Fibroblast of skin of abdomen (primary cell): Measurements from ENCODE around the gene GABPB1.

Source experiments
- DNase-seq: peaks from one replicate; pipeline ENCODE4 v3.0.0-alpha.2; 2013

GABPB1 gene

GRCh38 chr15:50275908-50276307 is 79.1 kb downstream of the GABPB1 start:
- no peak for DNase-seq

- no peak for DNase-seq
Measured at GRCh38 chr15:50275091-50275490, 79.9 kb downstream of the GABPB1 start.

DNA sequence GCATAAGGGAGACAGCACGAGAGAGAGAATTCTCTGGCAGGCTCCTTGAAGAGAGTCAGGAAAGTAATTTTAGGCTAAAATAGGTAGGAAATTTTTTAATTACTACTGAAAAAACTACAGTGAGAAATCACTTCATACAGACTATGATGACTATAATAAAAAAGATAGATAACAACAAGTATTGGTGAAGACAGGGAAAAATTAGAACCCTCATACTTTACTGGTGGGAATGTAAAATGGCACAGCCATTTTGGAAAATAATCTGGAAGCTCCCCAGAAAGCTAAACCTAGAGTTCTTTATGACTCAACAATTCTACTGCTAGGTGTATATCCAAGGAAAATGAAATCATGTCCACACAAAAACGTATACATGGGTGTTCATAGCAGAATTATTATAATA is 87.4 kb downstream of the GABPB1 start:
- no peak for DNase-seq

DNA sequence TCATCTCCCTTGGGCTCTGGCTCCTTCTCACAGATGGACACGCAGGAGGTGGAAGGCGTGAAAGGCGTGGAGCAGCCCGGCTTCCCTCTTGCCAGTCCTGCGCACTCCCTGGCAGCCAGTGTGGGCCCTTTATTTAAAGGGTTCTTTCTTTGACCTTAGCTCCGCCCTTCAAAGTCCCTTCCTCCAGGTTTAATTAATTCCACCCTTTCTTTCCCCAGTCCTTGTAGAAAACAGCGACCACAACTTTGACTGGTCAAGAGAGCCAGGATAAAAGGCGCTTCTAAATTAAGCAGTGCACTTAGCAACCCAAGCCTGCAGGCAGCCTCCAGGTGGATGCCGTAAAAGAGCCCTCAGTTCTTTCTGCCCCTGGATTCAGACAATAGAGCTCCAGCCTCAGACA is 89.4 kb downstream of the GABPB1 start, which contains the start of gene HDC:
Gene HDC (minus strand): TSS at position 107 of the 400 bp plus-strand sequence. CDS start 103 bp downstream, at position 4.
- DNase-seq, result no peak

DNA sequence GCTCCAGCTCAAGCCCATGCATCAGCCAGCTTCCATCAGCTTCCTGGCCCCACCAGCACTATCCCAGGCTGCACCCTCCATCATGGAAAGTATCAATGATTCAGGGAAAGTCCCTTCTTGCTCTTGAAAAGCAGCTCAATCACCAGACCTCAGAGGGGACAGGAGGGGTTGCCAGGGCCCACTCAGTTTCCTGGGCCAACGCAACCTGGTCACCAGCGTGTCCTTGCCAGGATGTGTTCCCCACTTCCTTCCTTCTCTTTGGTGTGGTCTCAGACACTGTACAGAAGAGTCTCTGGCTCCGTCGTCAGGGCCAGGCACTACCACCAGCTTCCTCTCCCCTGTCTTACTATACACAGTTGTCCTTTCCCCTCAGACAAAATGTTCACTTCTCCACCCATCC is 92.5 kb downstream of the GABPB1 start:
- no peak for DNase-seq

GRCh38 chr15:50261981-50262380 is 93.0 kb downstream of the GABPB1 start:
- no peak for DNase-seq

GRCh38 chr15:50260969-50261496 is 94.0 kb downstream of the GABPB1 start:
- no peak for DNase-seq

DNA sequence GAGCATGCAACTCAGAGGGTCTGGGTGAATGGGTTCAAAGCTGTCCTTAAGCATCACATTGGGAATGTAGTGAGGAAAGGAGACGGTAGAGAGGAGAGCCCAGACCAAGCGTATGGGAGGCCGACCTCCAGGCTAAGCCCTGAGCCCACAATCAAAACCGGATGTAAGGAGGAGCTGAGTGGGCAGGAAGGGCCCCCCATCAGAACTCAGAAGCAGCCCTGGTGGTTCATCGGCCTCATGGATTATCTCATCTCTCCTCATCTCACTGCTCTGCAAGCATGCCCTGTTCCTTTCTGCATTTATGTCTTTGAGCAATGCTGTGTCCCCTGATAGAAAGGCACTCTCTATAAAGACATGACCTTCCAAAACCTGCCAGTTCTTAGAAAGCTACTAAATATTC is 95.7 kb downstream of the GABPB1 start:
- DNase-seq, result no peak

DNA sequence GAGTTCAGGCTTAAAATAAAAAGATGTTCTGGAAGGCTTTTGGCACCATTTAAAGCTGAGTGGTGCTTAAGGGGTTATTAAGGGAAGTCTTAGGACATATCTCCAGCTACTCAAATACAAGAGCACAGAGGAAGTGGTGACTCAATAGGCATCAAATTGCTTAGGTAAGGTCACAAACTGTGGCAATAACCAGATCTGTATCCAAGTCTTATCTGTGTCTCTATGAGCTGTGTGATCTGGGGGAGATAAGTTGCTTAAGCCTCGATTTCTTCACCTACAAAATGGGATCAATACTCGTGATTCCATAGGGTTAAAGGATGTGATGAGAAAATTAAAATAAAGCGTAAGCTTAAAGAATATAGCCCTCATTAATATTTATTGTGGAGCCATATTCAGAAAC is 97.1 kb downstream of the GABPB1 start:
- DNase-seq, result no peak

DNA sequence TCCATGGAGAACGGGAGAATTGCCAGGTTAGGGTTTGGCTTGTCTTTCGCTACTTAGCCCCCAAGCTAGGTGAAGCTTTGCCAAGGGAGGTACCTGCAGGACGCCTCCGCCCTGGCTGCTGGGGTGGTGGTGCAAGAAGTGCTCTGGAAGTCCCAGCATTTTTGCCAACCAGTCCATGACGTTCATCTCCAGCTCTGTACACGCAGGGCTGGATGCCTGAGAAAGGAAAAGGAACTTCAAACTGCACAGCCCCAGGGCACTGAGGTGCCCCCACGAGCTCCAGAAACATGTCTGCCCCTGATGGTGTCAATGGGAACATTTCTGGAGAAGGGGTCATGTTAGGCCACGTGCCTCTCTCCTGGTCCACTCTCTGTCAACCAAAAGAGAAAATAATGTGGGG is 97.7 kb downstream of the GABPB1 start:
- no peak for DNase-seq

GRCh38 chr15:50256188-50257041 is 98.6 kb downstream of the GABPB1 start:
- peak; percentile 46 for DNase-seq

GRCh38 chr15:50252556-50252955 is 102.4 kb downstream of the GABPB1 start:
- no peak for DNase-seq

GRCh38 chr15:50251638-50252182 is 103.3 kb downstream of the GABPB1 start:
- peak; percentile 10 for DNase-seq

- no peak for DNase-seq
Measured at GRCh38 chr15:50250760-50251394, 104.1 kb downstream of the GABPB1 start.

DNA sequence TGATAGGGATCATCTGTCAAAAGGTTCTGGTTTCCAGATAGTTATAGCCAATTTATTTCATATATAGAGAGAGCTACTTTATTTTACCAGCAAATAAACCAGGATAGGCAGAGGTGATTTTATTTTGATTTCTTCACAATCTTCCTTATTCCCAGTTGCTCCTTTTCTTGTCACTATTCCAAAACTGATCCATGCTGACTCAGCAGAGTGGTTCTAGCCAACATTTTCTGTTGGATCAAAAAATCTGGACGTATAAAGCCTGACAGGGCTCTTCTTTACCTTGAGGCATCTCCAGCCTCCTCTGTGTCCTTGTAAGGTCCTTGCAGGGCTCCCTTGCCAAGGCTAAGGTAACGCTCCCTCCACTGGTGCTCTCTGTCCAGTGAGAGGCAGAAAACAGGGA is 105.3 kb downstream of the GABPB1 start:
- no peak for DNase-seq

GRCh38 chr15:50248994-50249582 is 105.9 kb downstream of the GABPB1 start:
- peak; percentile 5 for DNase-seq

DNA sequence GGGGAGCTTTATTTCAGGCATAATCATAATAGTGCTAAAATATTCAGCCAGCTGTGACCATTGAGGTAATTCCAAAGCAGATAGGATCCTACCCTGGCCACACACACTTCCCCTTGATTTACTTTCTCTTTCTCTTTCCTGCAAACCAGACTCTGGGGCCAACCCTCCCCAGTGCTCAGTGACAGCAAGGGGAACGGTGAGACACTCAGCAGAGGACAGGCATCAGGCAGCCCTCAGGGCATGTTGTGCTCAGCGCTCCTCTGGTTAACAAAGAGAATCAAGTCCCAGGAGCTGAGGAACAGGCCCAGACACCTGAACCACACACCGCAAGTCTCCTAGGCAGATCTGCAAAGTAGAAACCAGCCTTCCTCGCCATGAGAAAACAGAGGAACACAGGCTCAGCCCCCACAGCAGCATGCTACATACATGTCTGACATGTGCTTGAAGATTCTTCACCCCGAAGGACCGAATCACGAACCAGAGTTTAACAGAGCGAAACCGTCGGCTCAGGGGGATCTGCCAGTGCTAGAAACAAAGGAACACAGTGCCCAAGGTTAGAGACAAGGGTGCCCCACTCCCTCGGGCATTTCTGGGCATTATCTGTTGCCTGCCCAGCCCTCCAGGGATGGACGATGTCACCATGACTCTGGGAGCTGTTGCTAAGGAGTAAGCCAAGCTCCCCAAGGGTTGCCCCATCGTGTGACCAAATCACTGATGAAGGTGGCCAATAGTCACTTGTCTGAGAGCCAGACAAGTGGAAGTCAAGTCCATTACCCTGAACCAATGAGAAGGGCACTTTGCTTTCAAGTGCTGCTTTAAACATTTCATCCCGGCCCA is 107.0 kb downstream of the GABPB1 start:
- DNase-seq, result no peak

DNA sequence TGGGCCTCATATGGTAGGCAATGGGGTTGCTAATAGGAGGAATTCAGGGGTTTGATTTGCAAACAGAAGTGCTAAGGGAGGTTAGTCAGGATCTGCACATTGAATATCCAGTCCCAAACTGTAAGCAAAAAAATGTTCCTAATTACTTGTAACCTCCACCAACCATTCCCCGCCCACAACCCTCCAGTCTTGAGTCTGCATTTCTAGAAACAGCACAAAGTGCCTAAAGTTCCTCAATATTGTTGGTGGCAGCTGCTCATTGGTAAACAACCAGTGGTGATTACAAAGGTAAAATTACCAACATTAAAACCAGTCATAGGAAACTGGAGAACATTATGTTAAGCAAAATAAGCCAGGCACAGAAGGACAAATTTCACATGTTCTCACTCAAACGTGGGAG is 108.4 kb downstream of the GABPB1 start:
- DNase-seq, result no peak

DNA sequence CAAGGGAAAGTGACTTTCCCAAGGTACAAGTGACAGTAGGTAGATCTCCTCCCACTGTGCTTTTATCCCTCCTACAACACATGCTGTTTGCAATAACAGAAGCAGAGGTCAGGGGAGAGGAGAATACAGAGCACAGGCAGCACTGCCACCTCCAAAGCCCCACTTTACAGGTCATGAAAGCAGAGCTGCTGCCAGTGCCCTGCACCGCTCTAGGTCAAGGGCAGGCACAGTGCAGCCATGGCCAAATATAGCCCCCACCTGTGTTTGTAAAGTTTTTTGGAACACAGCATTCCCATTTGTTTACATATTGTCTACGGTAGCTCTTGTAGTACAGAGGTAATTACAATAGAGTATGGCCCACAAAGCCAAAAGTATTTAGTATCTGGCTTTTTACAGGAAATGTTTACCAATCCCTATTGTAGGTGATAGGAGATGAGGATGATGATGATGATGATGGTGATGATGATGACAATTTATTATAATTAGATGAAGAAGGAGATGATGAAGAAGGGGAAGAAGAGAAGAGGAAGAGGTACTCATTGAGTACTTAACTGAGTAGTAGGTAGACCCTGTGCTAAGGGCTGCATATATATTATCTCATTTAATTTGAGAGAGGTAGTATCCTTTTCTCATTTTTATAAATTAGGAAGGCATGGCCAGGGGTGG is 109.9 kb downstream of the GABPB1 start:
- DNase-seq, result no peak

- DNase-seq, result no peak
Measured at GRCh38 chr15:50244153-50244552, 110.8 kb downstream of the GABPB1 start.

DNA sequence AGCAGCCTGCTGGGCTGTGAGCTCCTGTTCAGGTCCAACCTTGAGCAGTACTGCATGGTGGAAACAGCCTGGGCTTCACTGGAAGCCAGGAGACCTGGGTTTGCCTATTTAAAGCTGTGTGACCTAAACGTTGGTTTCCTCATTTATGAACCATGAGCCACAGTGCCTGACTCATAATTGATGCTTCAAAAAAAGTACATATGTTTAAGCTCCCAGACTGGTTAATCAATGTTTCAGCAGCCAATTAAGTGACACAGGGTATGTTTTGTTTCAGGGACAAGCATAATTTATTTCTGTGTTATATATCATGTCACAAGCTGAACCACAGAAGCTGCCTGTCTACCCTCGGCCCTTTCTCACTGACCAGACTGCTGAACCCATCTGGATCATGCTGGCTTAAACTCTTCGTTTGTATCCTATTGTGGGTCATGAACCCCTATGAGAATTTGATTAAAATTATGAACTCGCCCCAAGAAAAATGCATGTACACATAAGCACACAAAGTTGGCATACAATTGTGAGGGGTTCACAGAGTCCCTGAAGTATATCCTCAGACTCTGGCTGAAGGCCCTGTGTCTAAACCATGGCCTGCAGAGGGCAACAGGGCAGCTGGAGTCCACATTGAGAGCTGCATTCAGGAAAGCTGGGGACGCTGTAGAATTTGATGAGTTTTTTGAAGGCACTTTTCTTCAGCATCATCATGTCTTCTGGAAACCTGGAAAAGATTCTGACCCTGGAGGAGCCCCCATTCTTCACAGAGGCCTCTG is 113.1 kb downstream of the GABPB1 start:
- DNase-seq, result peak; percentile 65
